Measurements from ENCODE around the gene SH3RF3. TPM values are rescaled to one million over a fixed set of nuclear protein-coding genes. Genes with fewer than 3 reads are reported as not detected.

The SH3RF3 gene
- total RNA-seq, 3 donors from 2014 or later (not counting 1 experiment from before 2014, with no cell fraction given): 0.23 to 0.61 (median 0.34) TPM

DNA sequence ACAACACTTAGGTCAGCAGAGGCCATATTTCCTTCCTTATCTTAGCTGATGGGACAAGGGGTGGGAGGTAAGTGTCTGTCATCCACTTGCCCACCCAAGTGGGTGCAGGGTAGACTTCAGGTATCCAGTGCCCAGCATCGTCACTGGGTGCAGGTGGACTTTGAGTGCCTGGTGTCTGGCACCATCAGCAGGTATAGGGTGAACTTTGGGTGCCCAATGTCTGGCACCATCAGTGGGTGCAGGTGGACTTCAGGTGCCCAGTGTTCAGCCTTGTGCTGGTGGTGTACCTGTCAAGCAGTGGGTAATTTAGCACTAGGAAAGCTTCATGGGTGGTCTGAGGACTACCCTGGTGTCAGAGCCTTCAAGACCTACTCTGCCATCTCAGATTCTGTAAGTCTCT is 309.1 kb downstream of the SH3RF3 start:
- intact Hi-C loops (cut with micrococcal nuclease): no loop called here
- no peaks in the 10 kb centered on the region for H3K4me1 Mint-ChIP-seq
- ATAC-seq: no peak
- H3K27ac ChIP-seq (ENCODE audit: low read length): no peak overlapping the region
- no peaks in the 10 kb centered on the region for H3K9me3 ChIP-seq (ENCODE audit: control insufficient read depth, insufficient read depth, low read length)
- peaks cover 9% of the 10 kb centered on the region for H3K36me3 Mint-ChIP-seq
- TF ChIP-seq, protein P1, sequence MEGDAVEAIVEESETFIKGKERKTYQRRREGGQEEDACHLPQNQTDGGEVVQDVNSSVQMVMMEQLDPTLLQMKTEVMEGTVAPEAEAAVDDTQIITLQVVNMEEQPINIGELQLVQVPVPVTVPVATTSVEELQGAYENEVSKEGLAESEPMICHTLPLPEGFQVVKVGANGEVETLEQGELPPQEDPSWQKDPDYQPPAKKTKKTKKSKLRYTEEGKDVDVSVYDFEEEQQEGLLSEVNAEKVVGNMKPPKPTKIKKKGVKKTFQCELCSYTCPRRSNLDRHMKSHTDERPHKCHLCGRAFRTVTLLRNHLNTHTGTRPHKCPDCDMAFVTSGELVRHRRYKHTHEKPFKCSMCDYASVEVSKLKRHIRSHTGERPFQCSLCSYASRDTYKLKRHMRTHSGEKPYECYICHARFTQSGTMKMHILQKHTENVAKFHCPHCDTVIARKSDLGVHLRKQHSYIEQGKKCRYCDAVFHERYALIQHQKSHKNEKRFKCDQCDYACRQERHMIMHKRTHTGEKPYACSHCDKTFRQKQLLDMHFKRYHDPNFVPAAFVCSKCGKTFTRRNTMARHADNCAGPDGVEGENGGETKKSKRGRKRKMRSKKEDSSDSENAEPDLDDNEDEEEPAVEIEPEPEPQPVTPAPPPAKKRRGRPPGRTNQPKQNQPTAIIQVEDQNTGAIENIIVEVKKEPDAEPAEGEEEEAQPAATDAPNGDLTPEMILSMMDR (IDR thresholded peaks at IDR 0.05): no peak
- H3K4me3 Mint-ChIP-seq: no peak overlapping the region
- 89% methylated on average over 1 of the region's 1 CpG for WGBS (ENCODE audit: insufficient coverage)
- H3K27ac Mint-ChIP-seq: no peak overlapping the region
- H3K4me1 ChIP-seq (ENCODE audit: control insufficient read depth, insufficient read depth, low read length): no peaks in the 10 kb centered on the region
- peaks cover 9 to 16% of the 10 kb centered on the region in 2 donors for H3K9me3 Mint-ChIP-seq
- no peaks in the 10 kb centered on the region for H3K27me3 ChIP-seq (ENCODE audit: control insufficient read depth, insufficient read depth, low read length)
- peaks cover 16 to 20% of the 10 kb centered on the region in 2 donors for H3K27me3 Mint-ChIP-seq (ENCODE audit: low read depth in 2 of 2)
- H3K36me3 ChIP-seq (ENCODE audit: control insufficient read depth, insufficient read depth, low read length): no peaks in the 10 kb centered on the region
- no peak overlapping the region for H3K4me3 ChIP-seq (ENCODE audit: low read length)
- no peak for DNase-seq

DNA sequence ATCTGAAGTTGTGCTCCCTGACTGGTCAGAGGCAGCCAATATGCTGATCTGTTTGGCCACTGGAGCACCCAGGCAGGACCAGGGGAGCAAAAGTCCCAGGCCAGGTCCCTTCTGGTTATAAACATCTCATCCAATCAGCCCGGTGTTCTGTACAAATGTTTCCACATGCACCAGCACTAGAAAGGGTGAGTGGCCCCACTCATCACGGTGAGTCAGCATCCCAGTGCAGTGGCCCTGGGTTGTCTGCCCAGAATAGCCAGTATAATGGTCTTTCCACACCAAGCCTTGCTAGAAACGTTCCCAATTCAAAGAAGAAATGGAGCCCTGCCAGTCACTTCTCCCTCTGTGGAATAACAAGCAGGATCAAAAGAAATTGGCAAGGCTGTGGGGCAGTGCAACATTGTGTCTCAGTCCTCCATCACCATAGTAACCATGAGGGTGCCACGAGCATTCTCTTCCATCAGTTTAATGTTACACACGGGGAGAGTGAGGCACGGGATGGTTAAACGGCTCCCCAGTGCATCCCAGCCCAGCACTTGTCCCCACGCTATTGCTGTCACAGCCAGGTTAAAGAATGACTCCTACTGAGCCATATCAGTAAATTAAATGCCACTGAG is 309.9 kb downstream of the SH3RF3 start:
- DNase-seq (no peak), ATAC-seq (no peak)
- H3K9me3 ChIP-seq (ENCODE audit: control insufficient read depth, insufficient read depth, low read length): no peaks in the 10 kb centered on the region
- H3K27me3 ChIP-seq (ENCODE audit: control insufficient read depth, insufficient read depth, low read length): no peaks in the 10 kb centered on the region
- H3K27ac ChIP-seq (ENCODE audit: low read length): no peak overlapping the region
- no peaks in the 10 kb centered on the region for H3K4me1 ChIP-seq (ENCODE audit: control insufficient read depth, insufficient read depth, low read length)
- intact Hi-C loops (cut with micrococcal nuclease): no loop called here
- peaks cover 9 to 16% of the 10 kb centered on the region in 2 donors for H3K9me3 Mint-ChIP-seq
- WGBS (ENCODE audit: insufficient coverage): 81% methylated on average over 8 of the region's 8 CpGs
- no peaks in the 10 kb centered on the region for H3K4me1 Mint-ChIP-seq
- TF ChIP-seq, protein P1 (IDR thresholded peaks at IDR 0.05): no peak
- peaks cover 9% of the 10 kb centered on the region for H3K36me3 Mint-ChIP-seq
- peaks cover 16 to 22% of the 10 kb centered on the region in 2 donors for H3K27me3 Mint-ChIP-seq (ENCODE audit: low read depth in 2 of 2)
- H3K36me3 ChIP-seq (ENCODE audit: control insufficient read depth, insufficient read depth, low read length): no peaks in the 10 kb centered on the region
- H3K4me3 Mint-ChIP-seq: no peak overlapping the region
- H3K27ac Mint-ChIP-seq: no peak overlapping the region
- H3K4me3 ChIP-seq (ENCODE audit: low read length): no peak overlapping the region

DNA sequence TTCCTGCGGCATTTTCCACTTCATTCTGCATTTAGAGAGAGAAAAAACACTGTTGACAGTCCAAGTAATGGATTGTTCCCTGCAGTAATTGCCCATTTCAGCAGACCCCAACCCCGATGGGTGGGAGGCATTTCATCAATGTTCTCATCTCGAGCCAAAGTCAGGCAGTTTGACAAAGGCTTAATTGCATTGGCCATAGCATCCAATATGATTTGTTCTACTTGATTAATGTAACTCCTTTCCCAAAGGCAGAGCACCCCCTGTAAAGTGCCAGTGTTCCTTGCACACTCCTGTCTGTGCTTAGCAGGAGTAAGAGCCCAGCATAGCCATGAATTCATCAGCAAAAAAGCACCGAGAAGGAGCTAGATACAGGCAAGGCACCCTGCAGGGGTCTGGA is 310.4 kb downstream of the SH3RF3 start:
- Histone ChIP-seq H3K27ac (ENCODE audit: low read length) (no peak overlapping the region), H3K27me3 (ENCODE audit: control insufficient read depth, insufficient read depth, low read length) (no peaks in the 10 kb centered on the region), H3K9me3 (ENCODE audit: control insufficient read depth, insufficient read depth, low read length) (no peaks in the 10 kb centered on the region), H3K4me3 (ENCODE audit: low read length) (no peak overlapping the region), H3K36me3 (ENCODE audit: control insufficient read depth, insufficient read depth, low read length) (no peaks in the 10 kb centered on the region), H3K4me1 (ENCODE audit: control insufficient read depth, insufficient read depth, low read length) (no peaks in the 10 kb centered on the region)
- intact Hi-C loops (cut with micrococcal nuclease): no loop called here
- ATAC-seq (no peak), DNase-seq (no peak)
- WGBS (ENCODE audit: insufficient coverage): 94% methylated on average over 4 of the region's 4 CpGs
- peaks cover 10% of the 10 kb centered on the region for H3K36me3 Mint-ChIP-seq
- peaks cover 9 to 16% of the 10 kb centered on the region in 2 donors for H3K9me3 Mint-ChIP-seq
- TF ChIP-seq, protein P1 (IDR thresholded peaks at IDR 0.05): no peak
- H3K27ac Mint-ChIP-seq: no peak overlapping the region
- H3K4me3 Mint-ChIP-seq: no peak overlapping the region
- peaks cover 16 to 22% of the 10 kb centered on the region in 2 donors for H3K27me3 Mint-ChIP-seq (ENCODE audit: low read depth in 2 of 2)
- no peaks in the 10 kb centered on the region for H3K4me1 Mint-ChIP-seq

DNA sequence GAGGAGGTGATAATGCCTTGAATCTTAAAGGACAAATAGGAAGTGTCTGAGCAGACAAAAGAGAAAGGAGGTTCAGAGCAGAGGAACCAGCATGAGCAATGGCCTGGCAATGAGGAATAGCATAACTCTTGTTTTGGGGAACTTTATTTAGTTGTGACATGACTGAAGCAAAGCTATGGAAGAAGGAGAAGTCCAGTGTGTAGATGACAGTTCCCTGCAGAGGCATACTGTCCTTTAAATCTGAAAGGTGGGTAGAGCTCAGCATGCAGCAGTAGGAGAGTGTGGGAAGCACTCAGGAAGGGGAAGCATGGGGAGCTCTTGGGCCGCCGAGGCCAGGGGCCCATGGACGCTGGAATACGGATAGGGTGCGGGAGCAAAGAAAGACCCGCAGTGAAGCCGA is 311.0 kb downstream of the SH3RF3 start:
- intact Hi-C loops (cut with micrococcal nuclease): no loop called here
- Histone ChIP-seq H3K4me1 (ENCODE audit: control insufficient read depth, insufficient read depth, low read length) (no peaks in the 10 kb centered on the region), H3K27ac (ENCODE audit: low read length) (no peak overlapping the region), H3K27me3 (ENCODE audit: control insufficient read depth, insufficient read depth, low read length) (no peaks in the 10 kb centered on the region), H3K9me3 (ENCODE audit: control insufficient read depth, insufficient read depth, low read length) (no peaks in the 10 kb centered on the region), H3K4me3 (ENCODE audit: low read length) (no peak overlapping the region), H3K36me3 (ENCODE audit: control insufficient read depth, insufficient read depth, low read length) (no peaks in the 10 kb centered on the region)
- Mint-ChIP-seq H3K36me3 (peaks cover 16% of the 10 kb centered on the region), H3K4me1 (no peaks in the 10 kb centered on the region), H3K27ac (no peak overlapping the region), H3K9me3 (peaks cover 14 to 22% of the 10 kb centered on the region in 2 donors), H3K27me3 (ENCODE audit: low read depth in 2 of 2) (peaks cover 18 to 22% of the 10 kb centered on the region in 2 donors), H3K4me3 (no peak overlapping the region)
- WGBS (ENCODE audit: insufficient coverage): 96% methylated on average over 7 of the region's 7 CpGs
- DNase-seq: no peak
- ATAC-seq: no peak
- TF ChIP-seq, protein P1 (IDR thresholded peaks at IDR 0.05): no peak
